GM12873 (cell line): ENCODE results near the gene EPHB2.
A peak's percentile ranks its signal among the peaks of the same experiment; 100 is the strongest.

Experiments used
- TF ChIP-seq, protein P1 (sequence below): IDR thresholded peaks from 2 replicates; pipeline ENCODE4 v1.5.1; 2012; ENCODE audit warnings: low read depth, mild to moderate bottlenecking, moderate library complexity, low read length, control low read depth; ENCODE audit not compliant: insufficient read depth; ENCODE audit errors: missing control alignments

The EPHB2 gene

DNA sequence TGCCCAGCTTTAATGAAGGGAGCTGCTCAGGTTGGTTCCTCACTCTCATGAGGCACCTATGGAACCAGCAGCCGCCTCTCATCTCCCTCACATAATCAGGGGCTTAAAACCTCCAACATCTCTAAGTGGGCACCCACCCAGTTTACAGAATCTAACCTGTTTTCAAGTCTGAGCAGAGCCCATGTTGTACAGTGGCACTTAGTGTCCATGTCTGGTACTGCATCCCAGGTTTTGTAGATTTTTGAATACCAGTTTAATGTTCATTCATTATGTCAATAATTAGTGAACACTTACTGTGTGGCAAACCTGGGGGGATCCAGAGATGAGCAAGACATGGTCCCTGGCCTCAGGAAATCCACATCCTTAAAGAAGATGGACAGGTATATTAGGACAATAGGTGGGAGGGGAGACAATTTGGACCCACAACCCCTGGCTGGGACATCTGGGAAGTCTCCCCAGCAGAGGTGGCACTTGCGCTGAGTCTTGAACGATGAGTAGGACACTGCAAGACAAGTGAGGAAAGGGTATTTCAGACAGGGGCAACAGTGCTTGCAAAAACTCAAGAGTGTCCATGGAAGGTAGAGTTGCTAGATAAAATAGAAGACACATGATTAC, 178.7 kb downstream of the EPHB2 start:
- TF ChIP-seq, protein P1, sequence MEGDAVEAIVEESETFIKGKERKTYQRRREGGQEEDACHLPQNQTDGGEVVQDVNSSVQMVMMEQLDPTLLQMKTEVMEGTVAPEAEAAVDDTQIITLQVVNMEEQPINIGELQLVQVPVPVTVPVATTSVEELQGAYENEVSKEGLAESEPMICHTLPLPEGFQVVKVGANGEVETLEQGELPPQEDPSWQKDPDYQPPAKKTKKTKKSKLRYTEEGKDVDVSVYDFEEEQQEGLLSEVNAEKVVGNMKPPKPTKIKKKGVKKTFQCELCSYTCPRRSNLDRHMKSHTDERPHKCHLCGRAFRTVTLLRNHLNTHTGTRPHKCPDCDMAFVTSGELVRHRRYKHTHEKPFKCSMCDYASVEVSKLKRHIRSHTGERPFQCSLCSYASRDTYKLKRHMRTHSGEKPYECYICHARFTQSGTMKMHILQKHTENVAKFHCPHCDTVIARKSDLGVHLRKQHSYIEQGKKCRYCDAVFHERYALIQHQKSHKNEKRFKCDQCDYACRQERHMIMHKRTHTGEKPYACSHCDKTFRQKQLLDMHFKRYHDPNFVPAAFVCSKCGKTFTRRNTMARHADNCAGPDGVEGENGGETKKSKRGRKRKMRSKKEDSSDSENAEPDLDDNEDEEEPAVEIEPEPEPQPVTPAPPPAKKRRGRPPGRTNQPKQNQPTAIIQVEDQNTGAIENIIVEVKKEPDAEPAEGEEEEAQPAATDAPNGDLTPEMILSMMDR: peak; percentile 78

DNA sequence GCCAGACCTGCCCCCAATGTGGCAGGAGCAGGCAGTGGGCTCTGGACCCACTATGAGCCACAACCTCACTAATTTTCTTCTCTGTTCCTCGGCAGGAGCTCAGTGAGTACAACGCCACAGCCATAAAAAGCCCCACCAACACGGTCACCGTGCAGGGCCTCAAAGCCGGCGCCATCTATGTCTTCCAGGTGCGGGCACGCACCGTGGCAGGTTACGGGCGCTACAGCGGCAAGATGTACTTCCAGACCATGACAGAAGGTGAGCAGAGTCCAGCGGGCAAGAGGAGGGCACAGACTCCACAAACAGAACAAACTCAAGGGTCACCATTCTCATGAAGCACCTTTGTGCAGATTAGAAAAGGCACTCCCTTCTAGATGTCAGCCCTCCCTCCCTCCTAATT, 182.2 kb downstream of the EPHB2 start:
- TF ChIP-seq, protein P1: no peak

DNA sequence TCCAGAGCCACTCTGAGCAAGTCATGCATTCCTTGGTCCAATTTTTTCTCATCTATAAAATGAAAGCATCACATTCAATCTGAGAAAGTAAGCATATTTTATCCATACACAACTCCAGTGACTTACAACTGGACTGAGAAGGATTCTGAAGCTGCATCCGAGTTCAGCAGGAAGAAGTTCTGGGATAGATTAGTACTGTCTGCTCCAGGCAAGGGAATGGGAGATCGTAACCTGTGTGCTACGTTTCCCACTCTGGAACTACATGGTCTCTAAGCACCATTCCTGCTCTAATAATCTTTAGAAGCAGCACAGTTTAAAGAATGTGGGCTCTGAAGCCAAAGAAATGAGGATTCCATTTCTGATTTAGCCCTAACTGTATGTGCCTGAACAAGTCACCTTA, 182.7 kb downstream of the EPHB2 start:
- TF ChIP-seq, protein P1: no peak

DNA sequence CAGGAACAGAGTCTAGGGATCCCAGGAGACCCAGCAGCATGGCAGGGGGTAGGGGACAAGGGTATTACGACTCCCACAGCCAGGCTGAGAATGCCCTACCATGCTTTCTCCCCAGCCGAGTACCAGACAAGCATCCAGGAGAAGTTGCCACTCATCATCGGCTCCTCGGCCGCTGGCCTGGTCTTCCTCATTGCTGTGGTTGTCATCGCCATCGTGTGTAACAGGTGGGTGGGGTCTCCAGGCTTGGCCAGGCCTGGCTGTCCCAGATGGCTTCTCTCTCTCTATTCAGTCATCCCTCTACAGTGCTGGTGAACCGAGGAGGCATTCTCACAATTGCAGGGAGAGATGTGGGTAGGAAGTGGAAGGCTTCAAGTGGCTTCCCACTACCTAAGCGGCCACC, 184.7 kb downstream of the EPHB2 start:
- TF ChIP-seq, protein P1: no peak

DNA sequence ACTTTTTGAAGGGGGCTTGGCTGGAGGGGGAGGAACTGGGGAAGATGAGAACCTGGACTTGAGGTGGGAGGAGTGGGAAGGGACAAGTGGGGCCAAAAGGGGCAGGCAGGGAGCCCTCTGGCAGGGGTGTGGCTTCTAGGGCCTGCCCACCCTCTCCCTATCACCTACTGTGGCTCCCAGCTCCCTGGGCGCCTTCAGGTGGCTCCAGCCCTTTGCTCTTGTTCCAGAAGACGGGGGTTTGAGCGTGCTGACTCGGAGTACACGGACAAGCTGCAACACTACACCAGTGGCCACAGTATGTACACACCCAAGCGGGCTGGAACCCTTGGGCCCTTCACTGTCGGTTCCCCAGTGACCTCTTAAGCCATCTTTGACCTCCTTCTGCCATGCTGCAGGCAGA, 185.5 kb downstream of the EPHB2 start:
- TF ChIP-seq, protein P1: no peak

DNA sequence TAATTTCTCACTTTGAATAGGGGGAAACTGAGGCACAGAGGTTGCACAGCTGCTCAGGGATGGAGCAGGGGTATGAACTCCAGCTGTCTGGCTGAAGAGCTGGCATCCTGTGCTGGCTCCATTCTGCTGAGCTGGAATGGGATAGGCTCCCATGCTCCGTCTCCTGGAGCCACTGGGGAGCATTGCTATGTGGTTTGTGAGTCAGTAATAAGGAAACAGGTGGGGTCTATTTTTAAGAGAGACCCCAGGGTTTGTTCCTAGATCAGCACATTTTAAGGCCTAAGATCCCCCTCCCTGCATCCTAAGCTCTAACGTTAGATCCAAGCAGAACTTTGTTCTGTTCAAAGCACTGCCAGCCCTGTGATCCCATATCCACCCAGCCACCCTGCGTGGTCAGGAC, 189.8 kb downstream of the EPHB2 start:
- TF ChIP-seq, protein P1: no peak

DNA sequence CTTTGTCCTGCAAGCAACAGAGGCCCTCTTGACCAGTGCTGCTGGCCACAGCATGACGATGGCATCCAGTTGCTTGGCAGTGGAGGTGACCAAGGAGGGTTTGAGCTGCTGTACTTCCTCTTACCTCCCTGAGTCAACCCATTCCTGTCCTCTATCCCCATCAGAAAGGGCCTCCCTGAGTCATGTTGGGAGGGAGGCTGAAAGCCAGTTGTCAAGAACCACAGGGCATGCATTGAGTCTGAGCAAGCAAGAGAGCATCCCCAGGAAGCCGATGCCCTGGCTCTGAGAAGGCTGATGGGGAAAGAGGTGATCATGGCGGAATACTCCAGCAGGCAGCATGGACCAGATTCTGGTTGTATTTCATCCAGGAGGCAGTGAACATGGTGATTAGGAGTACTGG, 192.5 kb downstream of the EPHB2 start:
- TF ChIP-seq, protein P1: no peak
